ENCODE measurements around the gene TRIO.

The TRIO gene

DNA sequence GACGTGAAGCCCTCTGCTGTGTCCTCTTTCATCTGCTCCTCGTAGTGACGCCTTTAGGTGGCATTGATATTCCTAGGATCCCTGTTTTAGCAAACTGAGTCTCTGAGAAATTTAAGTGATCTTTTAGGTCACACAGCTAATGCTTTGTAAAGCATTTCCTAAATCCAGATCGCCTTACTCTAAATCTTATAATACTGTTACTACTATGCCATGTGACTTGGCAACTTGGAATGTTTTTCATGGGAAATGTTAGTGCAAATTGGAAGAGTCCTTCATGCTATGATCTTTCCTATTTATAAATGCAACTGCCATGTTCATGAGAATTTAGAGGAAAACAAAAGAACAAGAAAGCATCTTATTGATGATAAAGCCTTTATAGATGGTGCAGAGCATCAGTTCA, 212.2 kb downstream of the TRIO start:
- no peak for DNase-seq (ENCODE audit: low read depth, low spot score)

DNA sequence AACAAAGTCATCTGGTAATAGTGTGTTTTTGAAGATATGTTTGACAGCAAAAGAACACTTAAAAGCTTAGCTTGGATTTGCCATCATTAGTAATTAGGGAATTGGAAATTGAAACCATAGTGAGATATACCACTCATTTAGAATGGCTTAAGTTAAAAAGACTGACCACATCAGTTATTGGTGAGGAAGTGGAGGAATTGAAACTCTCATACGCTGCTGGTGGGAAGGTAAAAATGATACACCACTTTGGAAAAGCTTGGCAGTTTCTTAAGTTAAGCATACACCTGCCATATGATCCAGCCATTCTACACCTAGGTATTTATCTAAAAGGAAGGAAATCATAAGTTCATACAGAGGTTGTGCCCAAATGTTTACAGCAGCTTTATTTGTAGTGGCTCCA, 213.2 kb downstream of the TRIO start:
- no peak for DNase-seq (ENCODE audit: low read depth, low spot score)

DNA sequence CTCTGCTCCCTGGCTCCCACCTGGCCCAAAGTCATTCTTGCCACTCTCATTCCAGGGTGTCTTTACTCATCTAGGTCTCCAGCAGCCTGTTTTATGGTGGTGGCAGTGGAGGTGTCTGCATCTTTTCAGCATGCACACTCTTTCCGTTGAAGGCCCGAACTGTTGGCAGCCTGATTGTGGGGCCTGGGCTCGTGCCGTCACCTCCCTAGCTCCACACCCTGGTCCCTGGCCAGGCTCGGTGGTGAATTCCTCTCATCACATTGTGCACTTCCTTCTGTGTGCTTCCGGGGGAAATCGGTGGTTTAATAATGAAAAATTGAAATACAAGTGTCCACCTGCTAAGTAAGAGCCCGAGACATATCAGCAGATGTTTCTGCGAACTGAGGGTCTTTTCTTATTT, 214.3 kb downstream of the TRIO start:
- DNase-seq (ENCODE audit: low read depth, low spot score): no peak

DNA sequence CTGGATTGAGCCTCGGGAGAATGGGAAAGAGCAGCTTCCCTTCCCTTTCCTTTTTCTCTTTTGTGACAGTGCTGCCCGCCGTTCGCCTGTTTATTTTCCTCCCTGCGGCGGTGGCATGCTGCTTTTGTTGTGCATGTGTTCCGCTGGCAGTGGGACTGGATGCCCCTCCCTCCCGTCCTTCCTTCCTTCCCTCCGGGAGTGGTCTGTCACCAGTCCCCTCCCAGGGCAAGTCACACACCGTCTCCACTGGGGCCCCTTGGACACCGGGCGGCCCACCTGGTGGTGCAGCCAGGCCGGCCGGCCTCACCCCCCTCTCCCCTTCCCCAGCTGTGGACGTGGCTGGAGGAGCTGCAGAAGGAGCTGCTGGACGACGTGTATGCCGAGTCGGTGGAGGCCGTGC, 214.7 kb downstream of the TRIO start:
- peak; percentile 87 for DNase-seq (ENCODE audit: low read depth, low spot score)

DNA sequence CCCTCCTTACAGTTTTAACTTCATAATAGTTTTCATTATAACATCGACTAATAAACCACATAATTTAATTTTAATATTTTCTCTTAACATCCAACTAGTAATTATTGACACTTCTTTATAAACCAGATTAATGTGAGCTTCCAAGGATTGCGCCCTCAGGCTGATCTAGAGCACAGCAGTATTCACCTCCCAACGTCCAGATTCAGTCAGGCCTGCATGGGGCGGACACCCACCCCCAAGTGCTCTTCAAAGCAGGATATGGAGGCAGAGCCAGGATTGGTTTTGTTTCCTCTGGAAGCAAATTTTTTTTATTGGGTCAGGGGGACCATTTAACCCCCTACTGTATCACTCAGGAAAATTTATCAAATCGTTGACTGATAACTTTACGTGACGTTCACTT, 215.4 kb downstream of the TRIO start:
- DNase-seq (ENCODE audit: low read depth, low spot score): no peak

DNA sequence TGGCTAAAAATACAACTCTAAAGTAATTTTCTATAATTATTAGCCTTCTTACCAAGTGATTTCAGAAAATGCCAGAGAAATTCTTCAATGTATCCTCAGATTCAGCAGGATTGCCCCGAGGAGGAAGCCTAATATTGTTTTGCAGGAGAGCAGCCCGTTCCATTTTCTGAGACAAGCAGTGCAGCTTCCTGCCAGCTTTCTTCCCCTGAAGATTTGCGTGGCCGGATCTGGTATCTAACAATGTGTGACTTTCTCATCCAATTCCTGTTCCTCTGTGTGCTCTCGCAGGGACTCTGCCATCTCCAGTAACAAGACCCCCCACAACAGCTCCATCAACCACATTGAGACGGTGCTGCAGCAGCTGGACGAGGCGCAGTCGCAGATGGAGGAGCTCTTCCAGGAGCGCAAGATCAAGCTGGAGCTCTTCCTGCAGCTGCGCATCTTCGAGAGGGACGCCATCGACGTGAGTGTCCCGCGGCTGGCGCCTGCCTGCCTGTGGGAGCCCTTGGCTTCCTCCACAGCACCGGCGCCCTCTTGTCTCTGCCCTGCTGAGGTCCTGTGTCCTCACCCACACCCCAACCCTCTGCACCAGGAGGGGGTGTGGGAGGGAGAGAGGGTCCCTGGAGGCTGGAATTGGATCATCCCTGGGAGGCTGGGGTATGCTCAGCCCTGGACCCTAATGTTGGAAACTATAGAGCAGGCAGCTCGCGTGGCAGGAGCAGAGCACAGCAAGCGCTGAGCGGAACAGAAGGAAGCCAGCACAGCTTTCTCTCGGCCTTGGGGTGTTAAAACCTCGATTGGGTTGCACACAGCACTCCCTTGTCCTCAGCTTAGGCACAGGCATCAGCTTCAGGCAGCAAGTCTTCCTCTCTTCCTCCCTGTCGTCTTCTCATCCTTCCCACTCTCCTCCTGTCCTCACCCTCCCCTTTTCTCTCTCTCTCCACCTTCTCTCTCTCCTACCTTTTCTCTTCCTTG, 216.2 kb downstream of the TRIO start:
- DNase-seq (ENCODE audit: low read depth, low spot score): no peak

DNA sequence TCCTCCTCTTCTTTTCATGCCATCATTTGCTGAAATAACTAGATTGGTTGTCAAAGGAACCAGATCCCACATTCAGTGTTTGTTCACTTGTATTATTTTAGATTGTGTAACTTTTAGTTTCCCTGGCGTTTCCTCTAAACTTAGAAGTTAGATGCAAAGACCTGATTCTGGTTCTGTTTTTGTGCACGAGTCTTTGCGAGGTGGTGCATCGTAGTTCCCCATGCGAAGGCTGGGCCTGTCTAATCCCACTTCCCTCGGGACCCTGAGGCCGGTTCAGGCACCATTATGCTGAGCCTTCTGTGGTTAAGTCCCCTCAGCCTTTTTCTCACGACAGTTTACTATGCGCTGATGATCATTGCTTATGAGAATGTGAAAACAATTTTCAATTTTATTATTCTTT, 219.3 kb downstream of the TRIO start:
- no peak for DNase-seq (ENCODE audit: low read depth, low spot score)

DNA sequence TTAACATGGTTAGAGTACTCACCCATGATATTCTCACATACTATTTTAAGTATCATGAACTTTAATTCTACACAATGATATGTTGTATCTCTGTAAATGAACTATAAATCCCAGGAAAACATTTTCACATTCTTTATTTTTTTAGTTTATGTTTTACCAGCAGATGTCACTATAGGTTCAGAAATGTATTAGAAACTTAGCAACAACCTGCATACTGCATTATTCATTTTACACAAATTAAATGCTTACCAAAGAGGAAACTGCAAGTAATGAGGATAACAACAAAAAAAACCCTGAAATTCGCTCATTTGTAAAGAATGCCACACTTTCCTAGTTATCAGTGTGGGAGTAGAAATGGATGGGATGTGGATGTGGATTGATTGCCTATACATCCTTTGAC, 221.0 kb downstream of the TRIO start:
- DNase-seq (ENCODE audit: low read depth, low spot score): no peak

DNA sequence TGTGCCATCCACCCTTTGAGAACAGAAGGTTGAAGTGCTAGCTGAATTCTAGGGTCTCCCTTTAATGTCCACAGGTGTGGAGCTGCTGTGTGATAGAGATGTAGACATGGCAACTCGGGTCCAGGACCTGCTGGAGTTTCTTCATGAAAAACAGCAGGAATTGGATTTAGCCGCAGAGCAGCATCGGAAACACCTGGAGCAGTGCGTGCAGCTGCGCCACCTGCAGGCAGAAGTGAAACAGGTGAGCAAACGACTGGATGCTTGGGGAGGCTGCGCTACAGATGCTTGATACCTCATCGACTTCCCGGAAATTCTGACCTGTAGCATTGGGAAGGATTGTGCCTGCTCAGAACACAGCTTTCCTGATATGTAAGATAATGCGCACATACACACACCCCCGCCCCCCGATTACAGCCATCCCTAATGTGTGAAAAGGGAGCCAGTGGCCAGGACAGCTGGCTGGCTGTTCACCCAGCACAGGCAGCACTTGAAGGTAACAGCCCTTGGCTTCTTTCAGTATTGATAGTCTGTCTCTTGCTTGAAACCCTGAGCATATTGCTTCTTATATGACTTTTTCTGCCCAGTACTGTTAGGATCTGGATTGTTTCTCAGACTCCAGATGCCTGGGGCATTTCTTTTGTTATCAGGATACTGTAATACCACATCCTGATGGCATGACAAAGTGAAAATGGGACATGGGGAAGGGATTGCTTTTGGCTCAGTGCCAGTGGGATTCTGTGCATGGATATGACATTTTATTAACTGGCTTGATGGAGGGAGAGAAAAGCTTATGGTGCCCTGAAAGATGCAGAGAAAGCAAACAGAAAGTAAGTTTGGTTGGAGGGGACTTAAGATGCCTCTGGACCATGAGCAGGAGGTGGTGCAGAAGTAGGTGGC, 221.7 kb downstream of the TRIO start:
- DNase-seq (ENCODE audit: low read depth, low spot score): peak; percentile 73

DNA sequence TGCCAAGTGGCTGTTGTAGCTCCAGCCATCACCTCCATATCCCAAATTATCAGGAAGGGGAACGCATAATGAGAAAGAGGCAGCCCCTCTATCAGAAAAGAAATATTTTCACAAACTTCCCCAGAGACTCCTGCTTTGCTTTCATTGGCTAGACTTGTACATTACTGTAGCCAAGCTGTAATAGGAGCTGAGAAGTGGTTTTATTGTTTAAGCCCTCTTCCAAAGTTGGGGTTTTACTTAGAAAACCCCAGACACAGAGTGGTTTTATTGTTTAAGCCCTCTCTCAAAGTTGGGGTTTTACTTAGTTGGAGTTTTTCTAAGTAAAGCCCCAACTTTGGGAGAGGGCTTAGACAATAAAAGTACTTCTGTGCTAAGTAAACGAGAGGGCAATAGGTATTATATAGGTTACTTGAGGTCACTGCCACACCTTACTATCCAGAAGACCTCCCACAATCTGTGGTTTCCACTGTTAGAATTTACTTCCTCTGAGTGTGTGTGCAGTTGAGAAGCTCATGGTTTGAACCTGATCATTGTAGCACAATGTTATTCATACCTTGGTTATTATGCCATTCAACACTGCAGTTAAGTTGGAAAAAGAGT, 222.8 kb downstream of the TRIO start:
- DNase-seq (ENCODE audit: low read depth, low spot score): no peak

DNA sequence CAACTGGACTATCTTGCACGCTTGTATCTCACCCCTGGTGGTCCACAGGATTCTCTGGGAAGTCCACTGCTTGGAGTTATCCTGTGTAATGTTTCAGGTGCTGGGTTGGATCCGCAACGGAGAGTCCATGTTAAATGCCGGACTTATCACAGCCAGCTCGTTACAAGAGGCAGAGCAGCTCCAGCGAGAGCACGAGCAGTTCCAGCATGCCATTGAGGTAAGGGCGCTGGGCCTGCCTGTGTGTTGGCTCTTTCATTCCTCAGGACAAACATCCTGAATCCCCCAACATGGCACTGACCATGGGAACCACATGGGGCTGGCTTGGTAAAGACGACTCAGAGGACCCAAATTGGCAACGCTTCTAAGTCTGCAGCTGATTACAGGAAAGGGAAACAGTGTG, 223.6 kb downstream of the TRIO start:
- DNase-seq (ENCODE audit: low read depth, low spot score): no peak

DNA sequence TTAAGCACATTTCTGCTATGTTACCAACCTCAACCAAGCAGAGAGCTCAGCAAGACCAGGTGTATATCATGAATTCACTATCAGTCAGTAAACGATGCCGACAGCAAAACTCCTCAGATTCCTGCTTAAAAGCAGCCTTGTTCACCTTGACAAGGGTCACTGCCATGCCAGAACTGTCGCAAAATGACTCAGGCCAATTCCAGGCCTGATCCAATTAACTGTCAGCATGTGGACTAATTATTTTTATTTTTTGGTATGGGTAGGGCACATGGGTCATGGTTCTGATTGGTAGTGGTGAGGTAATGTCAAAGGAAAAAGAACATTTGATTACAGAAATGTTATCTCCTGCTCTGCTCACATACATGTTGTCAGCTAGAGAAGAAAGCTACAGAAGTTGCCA, 224.2 kb downstream of the TRIO start:
- no peak for DNase-seq (ENCODE audit: low read depth, low spot score)

DNA sequence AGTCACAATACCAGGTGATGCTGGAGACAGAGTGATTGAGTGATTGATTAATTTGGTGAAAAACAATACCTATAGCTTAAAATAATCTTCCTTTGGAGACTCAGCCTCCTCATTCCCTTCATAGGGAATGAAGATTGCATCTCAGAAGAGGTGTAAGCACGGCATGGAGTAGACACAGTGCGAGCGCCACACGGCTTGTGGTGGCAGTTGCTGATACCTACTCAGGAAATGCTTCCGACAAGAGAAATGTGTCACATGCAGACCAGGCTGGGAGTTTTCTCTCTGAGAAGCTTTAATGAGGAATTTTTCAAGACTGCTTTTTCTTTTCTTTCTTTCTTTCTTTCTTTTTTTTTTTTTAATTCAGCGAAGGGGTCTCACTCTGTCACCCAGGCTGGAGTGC, 226.6 kb downstream of the TRIO start:
- no peak for DNase-seq (ENCODE audit: low read depth, low spot score)

DNA sequence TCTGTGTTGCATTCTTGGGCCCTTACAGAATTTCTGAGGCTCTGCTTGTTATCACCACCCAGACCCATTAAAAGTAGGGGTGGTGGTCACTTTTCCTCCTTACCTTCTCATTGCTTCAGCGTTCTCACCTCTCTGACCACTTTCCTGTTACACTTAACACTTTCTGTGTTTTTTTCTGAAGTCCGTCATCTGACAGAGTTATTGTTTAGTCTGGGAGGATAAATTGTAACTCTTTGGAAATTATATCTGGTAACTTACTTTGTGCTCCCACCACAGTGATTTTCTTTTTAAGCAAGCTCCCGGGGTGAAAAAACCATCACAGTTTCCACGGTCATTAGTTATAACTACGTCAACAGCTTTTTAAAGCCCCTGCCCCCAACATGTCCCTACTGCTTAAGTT, 227.2 kb downstream of the TRIO start:
- no peak for DNase-seq (ENCODE audit: low read depth, low spot score)

DNA sequence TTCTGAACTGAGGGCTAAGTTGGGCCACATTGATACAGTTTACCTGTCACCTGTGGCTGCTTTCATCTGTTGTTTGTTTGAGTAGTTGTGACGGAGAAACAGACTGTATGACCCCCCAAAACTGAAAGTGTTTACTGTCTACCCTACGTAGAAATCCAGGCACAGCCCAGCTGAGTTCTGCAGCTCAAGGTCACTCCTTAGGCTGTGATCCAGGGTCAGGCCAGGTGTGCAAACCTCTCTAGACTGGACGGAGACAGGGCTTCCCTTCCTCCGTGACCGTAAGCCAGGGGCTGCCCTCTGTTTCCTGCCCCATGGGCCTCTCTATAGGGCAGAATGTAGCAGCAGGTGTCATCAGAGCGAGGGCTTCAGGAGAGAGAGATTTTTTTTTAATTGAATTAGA, 230.5 kb downstream of the TRIO start:
- DNase-seq (ENCODE audit: low read depth, low spot score): no peak

DNA sequence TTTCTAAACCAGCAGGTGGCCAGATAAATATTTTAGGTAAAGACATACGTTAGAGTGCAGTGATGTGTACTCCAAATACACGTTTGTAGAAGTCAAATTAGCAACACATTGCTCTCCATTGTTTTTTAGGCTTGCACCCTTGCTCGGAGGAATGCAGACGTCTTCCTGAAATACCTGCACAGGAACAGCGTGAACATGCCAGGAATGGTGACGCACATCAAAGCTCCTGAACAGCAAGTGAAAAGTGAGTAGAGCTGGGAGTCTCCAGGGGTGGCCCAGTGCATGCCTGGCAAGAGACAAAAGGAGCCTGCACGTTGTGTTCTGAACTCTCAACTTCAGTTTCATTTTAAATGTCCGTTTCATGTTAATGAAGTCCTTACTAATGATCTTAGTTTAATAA, 231.0 kb downstream of the TRIO start:
- peak; percentile 60 for DNase-seq (ENCODE audit: low read depth, low spot score)

DNA sequence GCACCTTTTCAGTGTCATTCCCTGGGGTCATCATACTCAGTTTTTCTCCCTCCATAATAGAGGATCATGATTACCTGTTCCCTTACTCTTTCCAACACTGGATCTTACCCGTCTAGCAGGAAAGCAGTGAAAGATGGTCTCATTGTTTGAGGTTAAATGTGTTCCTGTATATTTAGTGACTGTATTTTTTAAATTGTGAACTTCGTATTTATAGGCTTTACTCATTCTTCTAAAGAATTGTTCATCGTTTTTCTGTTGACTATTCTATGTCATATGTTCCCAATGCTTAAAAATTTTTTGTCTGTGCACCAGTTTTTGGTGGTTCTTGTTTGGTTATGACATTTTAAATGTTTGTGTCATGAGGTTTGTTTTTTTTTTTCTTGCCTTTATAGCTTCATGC, 233.6 kb downstream of the TRIO start:
- DNase-seq (ENCODE audit: low read depth, low spot score): no peak

DNA sequence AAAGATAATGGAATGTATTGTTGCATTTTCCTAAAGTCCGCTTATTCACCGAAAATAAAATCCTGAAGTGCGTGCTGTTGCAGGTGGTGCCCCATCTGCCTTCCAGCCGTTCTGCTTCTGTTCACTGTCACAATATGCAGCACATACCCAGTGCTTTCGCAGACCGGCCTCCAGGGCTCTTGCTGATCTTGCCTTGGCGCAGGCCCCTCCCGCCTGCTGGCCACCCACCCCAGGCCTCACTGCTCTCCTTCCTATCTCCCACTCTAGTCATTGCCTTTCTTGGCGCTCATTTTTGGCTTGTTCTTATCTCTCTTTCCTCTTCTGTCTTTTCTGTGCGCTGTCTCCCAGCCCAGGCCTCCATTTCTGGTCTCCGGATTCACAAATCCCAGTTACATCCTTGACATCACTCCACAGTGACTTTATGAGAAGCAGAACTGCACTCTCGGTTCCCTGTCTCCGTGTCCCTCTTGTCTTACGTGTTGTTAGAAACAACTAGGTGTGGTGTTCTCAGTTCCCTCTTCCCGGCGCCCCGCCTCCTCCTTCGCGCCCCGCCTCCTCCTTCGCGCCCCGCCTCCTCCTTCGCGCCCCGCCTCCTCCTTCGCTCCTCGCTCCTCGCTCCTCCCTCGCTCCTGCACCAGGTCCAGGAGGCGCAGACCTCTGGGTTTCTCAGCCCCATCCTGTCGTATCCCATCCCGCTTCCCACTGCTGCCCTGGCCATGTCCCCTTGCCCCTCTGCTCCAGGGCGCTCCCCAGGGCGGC, 236.8 kb downstream of the TRIO start:
- DNase-seq (ENCODE audit: low read depth, low spot score): peak; percentile 81

DNA sequence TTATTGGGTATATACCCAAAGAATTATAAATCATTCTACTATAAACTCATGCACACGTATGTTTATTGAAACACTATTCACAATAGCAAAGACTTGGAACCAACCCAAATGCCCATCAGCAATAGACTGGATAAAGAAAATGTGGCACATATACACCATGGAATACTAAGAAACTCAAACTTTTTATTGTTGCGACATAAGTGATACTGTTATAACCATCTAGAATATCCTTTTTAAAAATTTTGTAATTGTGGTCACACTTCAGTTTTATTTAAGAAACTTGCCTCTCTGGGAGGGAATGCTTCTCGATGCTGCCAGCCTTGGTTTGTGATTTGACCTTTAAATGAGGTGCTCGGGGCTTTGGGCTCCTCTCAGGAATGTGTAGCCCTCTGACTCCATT, 237.6 kb downstream of the TRIO start:
- DNase-seq (ENCODE audit: low read depth, low spot score): no peak

DNA sequence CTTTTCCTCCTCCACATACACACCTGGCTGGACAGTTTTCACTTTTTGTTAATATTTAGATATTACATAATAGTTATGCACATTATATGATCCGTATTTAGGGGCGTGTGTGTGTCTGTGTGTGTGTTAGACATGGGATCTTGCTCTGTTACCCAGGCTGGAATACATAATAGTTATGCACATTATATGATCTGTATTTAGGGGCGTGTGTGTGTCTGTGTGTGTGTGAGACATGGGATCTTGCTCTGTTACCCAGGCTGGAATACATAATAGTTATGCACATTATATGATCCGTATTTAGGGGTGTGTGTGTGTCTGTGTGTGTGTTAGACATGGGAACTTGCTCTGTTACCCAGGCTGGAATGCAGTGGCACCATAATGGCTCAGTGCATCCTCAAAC, 239.5 kb downstream of the TRIO start:
- DNase-seq (ENCODE audit: low read depth, low spot score): no peak

DNA sequence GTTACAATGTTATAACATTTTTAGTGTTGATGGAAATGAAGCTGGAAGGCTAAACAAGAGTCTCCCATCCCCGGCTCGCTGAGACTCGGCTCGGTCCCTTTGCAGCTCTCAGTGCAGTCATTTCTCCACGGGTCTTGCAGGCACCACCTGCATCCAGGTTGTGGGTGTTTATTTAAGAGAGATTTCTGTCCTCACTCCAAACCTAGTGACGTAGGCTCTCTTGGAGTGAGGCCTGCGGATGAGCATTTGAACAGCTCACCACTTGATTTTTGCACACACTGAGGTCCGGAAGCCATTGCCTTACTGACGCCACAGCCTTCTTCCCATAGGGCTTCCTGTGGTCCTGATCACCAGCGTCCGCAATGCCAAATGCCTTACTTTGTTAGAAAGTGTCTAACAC, 240.8 kb downstream of the TRIO start:
- DNase-seq (ENCODE audit: low read depth, low spot score): no peak

DNA sequence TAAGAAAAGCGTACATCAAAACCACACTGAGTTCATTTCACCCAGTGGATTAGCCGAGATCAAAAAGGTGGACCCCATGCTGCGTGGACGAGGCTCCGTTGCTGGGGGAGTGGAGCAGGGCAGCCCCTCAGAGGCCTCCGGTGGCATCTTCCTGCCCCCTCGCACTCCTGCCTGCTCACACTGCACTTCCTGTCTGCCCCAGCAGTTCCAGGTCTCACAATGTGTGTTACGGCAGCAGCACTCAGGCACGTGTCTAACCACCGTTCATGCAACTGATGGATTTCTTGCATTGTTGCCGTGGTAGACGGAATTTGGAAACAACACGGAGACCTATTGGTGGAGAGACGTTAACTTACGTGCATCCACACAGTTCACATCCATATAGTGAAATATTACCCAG, 241.9 kb downstream of the TRIO start:
- no peak for DNase-seq (ENCODE audit: low read depth, low spot score)
